CD4-positive, alpha-beta T cell treated with Interleukin-12 subunit alpha and Interleukin-12 subunit beta, for 1 hour (primary cell): ENCODE data around the gene CTPS2.
"Not testable (repeated sequence)": the region's sequence is repeated elsewhere in the genome, so short reads cannot be mapped to it uniquely, and the experiment has no call there.

Experiments
- DNase-seq: peaks from one replicate; pipeline ENCODE4 v3.0.0-alpha.2; 2020

Gene CTPS2, protein sequence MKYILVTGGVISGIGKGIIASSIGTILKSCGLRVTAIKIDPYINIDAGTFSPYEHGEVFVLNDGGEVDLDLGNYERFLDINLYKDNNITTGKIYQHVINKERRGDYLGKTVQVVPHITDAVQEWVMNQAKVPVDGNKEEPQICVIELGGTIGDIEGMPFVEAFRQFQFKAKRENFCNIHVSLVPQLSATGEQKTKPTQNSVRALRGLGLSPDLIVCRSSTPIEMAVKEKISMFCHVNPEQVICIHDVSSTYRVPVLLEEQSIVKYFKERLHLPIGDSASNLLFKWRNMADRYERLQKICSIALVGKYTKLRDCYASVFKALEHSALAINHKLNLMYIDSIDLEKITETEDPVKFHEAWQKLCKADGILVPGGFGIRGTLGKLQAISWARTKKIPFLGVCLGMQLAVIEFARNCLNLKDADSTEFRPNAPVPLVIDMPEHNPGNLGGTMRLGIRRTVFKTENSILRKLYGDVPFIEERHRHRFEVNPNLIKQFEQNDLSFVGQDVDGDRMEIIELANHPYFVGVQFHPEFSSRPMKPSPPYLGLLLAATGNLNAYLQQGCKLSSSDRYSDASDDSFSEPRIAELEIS

GRCh38 chrX:16712548-16713155 lies at the start of gene CTPS2:
CTPS2 (minus strand) TSS chrX:16712669; CDS start chrX:16702902, 9,767 bp downstream.
- peak; percentile 40 for DNase-seq

DNA sequence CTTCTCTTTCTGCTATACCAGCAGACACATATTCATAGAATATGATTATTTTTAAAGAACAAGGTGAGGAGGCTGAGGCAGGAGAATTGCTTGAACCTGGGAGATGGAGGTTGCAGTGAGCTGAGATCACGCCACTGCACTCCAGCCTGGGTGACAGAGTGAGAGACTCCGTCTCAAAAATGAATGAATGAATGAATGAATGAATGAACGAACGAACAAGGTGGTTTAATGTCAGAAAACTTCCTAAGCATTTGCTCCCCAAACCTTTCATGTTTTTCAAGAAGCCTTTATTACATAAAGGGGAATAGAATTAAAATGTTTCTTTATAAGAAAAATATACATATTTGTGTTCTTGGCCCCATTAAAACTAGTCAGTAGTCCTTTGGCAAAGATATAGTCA lies 49.0 kb upstream of the CTPS2 start:
- DNase-seq = not testable (repeated sequence)

DNA sequence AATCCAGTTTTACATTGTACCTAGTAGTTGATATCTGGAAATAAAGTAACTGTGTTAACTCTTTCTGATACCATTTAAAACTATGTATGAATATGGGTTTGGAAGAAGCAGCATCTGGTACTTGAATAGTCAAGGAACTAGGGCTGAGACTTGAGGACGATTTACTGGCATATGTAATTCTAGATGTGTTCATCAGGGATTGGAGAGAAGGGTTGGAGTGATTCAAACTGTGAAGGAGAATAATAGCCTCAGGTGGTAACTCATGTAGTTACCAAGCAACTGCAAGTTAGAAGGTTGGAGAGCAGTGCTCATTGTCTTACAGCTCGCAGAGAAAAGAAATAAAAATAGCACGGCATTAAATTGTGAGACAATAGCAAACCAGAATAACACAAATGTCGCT lies 44.3 kb upstream of the CTPS2 start:
- DNase-seq = no peak

DNA sequence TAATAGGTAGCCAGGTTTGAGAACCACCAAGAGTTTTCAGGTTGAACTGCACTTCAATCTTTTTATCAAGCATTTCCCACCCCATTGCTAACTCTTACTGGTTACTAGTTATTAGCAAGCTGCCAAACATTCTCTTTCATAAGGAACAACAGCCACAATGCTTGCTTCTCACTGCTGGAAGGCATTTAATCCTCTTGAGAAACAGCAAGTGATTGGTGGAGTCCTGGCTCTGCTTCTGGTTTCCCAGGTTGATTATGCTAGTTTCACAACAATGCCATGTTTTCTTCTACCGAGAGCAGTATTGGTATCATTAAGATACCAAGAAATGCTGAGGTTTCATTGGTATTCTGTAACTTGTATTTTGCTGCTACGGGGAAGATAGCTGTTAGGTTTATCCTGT lies 41.5 kb upstream of the CTPS2 start:
- DNase-seq = no peak

DNA sequence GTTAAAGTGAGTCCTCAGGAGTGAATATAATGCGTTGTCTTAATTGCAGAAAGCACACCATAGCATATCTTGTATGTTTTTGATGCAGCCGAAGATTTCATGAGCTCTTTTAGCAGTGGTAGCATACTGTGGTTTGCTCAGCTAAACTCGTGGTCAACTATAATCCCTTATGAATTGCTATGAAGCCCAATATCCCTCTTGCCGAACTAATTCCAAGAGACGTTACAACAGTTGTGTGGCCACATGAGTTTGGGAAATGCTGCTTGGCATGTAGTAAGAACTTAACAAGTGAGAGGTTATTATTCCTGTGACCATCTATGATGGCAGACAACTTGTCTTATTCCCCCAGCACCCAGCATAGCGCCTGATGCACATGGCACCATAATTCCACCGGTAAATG lies 37.7 kb upstream of the CTPS2 start:
- DNase-seq = no peak

DNA sequence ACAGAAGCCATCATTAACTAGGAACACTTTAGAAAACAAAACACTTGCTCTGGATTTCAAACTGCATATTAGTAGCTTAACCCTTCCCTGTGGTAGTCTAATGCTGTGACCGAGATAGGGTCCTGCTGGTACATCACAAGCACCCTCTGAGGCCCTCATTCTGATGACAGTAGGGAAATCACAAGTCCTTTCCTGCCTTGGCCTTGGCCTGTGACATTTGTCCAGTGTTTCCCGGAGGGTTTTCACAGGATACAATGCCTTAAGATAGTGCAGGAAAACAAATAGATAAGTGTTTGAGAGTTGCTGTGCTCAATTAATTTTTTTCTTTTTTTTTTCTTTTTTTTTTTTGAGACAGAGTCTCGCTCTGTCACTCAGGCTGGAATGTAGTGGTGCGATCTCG lies 36.0 kb upstream of the CTPS2 start:
- no peak for DNase-seq

DNA sequence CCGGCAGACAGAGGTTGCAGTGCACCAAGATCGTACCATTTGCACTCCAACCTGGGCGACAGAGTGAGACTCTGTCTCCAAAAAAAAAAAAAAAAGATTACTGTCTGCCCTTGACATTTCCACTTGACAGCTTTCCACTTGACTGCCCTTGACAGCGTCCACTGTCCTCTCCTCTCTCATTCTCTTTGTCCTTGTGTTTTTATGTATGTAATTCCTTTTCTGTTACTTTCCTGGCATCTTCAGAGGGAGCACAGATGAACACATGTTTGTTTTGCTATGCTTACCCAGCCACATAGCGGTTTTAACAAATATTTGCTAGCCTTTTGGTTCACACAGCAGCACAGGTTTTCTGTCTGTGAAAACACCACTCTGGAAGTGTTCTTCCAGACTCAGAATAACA lies 33.2 kb upstream of the CTPS2 start:
- no peak for DNase-seq

- DNase-seq = no peak
These were observed 32.6 kb upstream of the CTPS2 start for GRCh38 chrX:16745102-16745501.

DNA sequence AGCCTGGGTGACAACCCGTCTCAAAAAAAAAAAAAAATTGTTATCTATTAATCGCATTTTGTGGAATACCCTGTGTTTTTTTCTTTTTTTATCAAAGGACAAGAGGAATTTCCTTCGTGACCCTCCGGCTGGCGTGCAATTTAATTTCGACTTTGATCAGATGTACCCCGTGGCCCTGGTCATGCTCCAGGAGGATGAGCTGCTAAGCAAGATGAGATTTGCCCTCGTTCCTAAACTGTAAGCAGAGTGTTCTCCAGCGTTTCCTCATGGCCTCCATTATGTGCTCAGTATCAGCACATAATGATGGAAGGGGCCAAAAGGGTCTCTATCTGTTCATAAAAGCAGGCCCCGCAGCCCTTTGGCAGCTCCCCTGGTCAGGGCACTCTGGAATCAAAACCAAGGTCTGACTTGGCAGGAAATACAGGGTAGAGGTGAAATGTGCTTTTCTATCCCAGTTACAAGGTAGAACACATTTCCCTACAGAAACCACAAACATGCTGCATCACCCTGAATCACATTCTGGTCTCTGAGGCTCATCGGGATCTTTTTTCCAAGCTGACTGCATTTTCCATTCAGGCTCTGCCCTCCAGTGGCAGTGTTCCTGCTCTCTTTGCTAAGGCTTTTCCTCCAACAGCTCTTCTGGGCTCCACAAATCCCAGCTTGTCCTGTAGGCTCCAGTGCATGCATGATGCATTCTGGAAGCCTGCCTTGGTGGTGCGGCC lies 31.3 kb upstream of the CTPS2 start:
- no peak for DNase-seq

- no peak for DNase-seq
These were observed 27.1 kb upstream of the CTPS2 start for GRCh38 chrX:16739574-16739973.

DNA sequence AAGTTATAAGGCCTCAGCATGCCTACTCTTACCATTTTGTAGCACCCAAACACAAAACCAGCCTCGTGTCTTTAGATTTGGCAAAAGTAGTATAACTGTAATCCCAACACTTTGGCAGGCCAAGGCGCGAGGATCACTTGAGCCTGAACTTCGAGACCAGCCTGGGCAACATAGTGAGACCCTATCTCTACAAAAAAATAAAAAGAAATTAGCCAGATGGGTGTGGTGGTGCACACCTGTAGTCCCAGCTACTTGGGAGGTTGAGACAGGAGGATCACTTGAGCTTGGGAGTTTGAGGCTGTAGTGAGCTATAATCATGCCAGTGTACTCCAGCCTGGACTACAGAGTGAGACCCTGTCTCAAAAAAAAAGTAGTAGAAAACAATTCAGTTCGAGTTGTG lies 24.6 kb upstream of the CTPS2 start:
- DNase-seq = no peak

DNA sequence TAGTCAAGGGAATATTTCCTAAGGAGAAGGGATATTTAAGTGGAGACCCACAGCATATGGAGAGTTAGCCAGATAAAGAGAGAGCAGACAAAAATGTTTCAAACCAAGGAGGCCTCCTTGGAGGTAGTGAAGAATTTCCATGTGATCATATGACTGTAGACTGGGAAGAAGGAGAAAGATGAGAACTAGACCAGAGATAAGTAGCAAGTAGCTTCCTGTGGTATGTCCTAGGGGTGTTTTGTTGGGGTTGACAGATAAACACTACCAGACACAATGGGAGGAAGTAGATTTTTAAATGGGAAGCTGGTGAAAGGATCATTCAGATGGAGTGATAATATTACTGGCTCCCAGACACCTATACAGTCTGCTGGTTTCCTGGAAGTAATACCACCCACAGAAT lies 20.5 kb upstream of the CTPS2 start:
- DNase-seq = no peak

DNA sequence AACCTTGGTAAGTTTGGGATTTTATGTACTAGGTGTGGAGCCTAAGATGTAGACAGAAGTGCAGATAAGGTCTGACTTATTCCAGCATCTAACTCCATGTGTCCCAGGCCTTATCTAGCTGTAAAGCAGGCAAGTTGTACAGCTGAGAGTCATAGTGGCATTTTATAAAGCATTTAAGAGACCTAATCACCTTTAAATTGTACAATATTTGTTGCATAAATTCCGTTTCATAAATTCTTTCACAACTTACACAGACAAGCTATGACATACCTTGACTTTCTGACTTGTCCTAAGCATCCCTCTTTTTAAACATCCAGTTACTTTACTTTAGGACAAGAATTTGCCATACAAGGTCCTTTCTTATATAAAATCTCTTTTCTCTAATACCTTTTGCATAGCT lies 18.0 kb upstream of the CTPS2 start:
- no peak for DNase-seq

DNA sequence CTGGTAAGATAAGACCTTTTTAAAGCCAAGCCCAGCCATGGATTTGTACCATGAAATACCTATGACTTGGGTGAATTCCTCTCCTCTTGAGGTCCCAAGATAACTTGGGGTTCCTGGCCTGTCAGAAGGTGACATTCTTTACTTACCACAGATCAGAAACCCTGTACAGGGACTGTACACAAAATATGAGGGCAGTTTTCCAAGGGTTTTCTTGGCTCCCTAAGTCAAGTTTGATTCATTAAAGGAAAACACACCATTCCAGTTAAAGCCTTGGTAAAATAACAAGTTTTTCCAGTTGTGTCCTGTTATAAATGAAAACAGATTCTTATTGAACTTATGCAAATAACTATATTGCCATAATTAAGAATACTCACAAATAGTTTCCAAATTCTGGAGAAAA lies 15.2 kb upstream of the CTPS2 start:
- no peak for DNase-seq

DNA sequence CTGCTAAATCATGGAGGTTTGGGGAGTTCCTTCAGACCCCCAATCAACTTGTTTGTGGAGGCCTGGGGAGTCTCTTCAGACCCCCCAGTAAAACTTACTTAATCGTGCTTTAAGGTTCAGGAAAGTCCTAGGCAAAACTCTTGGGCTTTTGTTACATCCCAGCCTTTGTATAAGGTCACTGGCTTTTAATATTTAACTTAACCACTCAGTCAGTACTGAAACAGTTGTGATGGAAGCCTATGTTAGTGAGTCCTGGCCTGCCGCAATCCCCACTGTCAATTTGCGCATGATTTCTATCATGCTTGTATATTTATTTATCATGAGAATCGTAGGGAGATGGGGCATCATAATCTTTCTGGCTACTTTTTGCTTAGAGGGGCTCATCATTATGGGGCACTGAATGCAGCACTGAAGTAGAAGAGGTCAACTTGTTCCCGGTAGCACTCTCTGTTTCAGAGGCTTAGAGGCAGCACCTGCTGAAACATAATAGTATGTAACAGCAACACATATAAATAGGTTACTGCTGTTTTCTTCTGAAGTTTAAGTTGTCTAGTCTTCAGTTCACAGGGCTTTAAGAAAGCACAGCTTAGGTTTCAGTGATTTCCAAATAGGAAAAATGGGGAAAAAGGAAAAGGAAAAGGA lies 14.0 kb upstream of the CTPS2 start:
- not testable (repeated sequence) for DNase-seq

- DNase-seq = no peak
These were observed 12.6 kb upstream of the CTPS2 start for GRCh38 chrX:16725072-16725471.

DNA sequence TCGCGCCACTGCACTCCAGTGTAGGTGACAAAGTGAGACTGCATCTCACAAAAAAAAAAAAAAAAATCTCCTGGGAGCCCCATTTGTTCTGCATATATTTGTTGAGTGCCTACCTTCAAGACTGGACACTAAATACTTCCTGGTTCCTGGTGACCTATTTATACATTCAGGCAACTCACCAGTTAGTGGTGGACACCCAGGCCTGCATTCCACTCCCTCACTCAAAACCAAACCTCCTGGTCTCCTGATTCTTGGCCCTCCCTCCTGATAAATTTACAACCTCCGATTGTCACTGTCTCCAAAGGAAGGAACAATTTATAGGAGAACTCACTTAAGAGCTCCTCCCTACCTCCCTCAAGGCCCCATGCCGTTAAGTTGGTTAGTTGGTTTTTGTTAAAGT lies 10.0 kb upstream of the CTPS2 start:
- no peak for DNase-seq

- DNase-seq = peak; percentile 91
These were observed 7.0 kb upstream of the CTPS2 start, which contains the start of gene SYAP1 for GRCh38 chrX:16719334-16720084. SYAP1 (plus strand) TSS chrX:16719612; CDS start chrX:16719725, 113 bp downstream.

GRCh38 chrX:16718824-16719333 lies 6.4 kb upstream of the CTPS2 start:
- no peak for DNase-seq

DNA sequence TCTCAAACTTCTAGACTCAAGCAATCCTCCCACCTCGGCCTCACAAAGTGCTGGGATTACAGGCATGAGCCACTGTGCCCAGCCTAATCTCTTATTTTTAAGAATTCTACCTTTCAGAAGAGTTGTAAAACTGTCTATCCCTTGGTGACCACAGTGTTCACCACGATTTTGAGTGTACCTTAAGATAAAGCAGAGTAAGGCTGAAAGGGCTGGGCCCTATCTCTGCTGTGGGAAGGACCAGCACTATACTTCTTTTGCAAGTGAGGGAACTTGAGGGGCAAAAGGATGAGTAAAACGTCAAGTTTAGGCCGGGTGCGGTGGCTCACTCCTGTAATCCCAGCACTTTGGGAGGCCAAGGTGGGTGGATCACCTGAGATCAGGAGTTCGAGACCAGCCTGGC lies 4.0 kb upstream of the CTPS2 start:
- DNase-seq = not testable (repeated sequence)

DNA sequence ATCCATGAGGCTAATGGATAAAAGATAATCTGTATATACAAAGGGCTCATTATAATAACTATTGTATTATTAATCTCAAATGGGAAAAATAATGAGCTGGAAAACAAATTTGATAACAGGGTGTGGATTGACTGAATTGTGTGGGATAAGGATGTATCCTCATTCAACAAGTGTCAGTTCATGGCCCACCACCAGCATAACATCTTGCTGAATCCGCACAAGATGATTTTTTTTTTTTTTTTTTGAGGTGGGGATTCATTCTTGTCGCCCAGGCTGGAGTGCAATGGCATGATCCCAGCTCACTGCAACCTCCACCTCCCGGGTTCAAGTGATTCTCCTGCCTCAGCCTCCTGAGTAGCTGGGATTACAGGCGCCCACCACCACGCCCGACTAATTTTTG lies 3.2 kb upstream of the CTPS2 start:
- not testable (repeated sequence) for DNase-seq

DNA sequence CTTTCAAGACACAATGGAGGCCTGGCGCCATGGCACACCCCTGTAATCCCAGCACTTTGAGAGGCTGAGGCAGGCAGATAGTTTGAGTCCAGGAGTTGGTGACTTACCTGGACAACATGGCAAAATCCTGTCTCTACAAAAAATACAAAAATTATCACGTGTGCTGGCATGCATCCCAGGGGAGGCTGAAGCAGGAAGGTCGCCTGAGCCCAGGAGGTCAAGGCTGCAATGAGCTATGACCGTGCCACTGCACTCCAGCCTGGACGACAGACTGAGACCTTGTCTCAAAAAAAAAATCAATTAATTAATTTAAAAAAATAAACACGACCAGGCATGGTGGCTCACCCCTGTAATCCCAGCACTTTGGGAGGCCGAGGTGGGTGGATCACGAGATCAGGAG lies 2.0 kb upstream of the CTPS2 start:
- DNase-seq = no peak
